Hematopoietic multipotent progenitor cell treated with erythropoietin and hydrocortisone succinate and interleukin-3 and kit ligand, for 6 days (in vitro differentiated cells): ENCODE measurements around the gene GDPD4.

Source experiments
- DNase-seq: peaks from one replicate; pipeline ENCODE4 v3.0.0-alpha.2; 2015

The GDPD4 gene

GRCh38 chr11:77172666-77172982, 128.9 kb downstream of the GDPD4 start:
- no peak for DNase-seq

GRCh38 chr11:77171885-77172665, 129.4 kb downstream of the GDPD4 start:
- DNase-seq, result no peak

GRCh38 chr11:77171254-77171653, 130.2 kb downstream of the GDPD4 start:
- no peak for DNase-seq

GRCh38 chr11:77170107-77170506, 131.4 kb downstream of the GDPD4 start:
- DNase-seq, result no peak

- DNase-seq, result no peak
Measured at GRCh38 chr11:77167791-77168190, 133.7 kb downstream of the GDPD4 start.

- DNase-seq, result no peak
Measured at GRCh38 chr11:77167111-77167626, 134.3 kb downstream of the GDPD4 start.
